ENCODE results near the gene TMEM150C. TPM values are rescaled to one million over a fixed set of nuclear protein-coding genes. Genes with fewer than 3 reads are reported as not detected.

Gene TMEM150C
- 10 to 100 TPM in 3 of 4 donors, 1 to 10 TPM in 1; 5.8 to 25.2 (median 23.7) TPM for polyA plus RNA-seq (ENCODE audit: insufficient read length in 4 of 4)

- no peak for DNase-seq (ENCODE audit: low read depth in 4 of 4, low spot score in 3 of 4)
These were observed at the start of gene TMEM150C for GRCh38 chr4:82561786-82562563. TMEM150C (minus strand) TSS chr4:82561988; CDS start chr4:82504657, 57,331 bp downstream.

GRCh38 chr4:82611527-82611926 lies 49.7 kb upstream of the TMEM150C start:
- DNase-seq (ENCODE audit: low read depth in 4 of 4, low spot score in 3 of 4), result no peak

- DNase-seq (ENCODE audit: low read depth in 4 of 4, low spot score in 3 of 4), result no peak
These were observed 48.3 kb upstream of the TMEM150C start for GRCh38 chr4:82610041-82610440.

- DNase-seq (ENCODE audit: low read depth in 4 of 4, low spot score in 3 of 4), result no peak
These were observed 44.8 kb upstream of the TMEM150C start for GRCh38 chr4:82606622-82607021.

- no peak for DNase-seq (ENCODE audit: low read depth in 4 of 4, low spot score in 3 of 4)
These were observed 42.7 kb upstream of the TMEM150C start for GRCh38 chr4:82604522-82604921.

GRCh38 chr4:82601242-82602015 lies 39.6 kb upstream of the TMEM150C start:
- no peak for DNase-seq (ENCODE audit: low read depth in 4 of 4, low spot score in 3 of 4)

- DNase-seq (ENCODE audit: low read depth in 4 of 4, low spot score in 3 of 4), result no peak
These were observed 37.5 kb upstream of the TMEM150C start for GRCh38 chr4:82599336-82599735.

- no peak for DNase-seq (ENCODE audit: low read depth in 4 of 4, low spot score in 3 of 4)
These were observed 32.7 kb upstream of the TMEM150C start for GRCh38 chr4:82594456-82594855.

GRCh38 chr4:82593411-82593810 lies 31.6 kb upstream of the TMEM150C start:
- DNase-seq (ENCODE audit: low read depth in 4 of 4, low spot score in 3 of 4), result no peak

GRCh38 chr4:82592639-82593038 lies 30.9 kb upstream of the TMEM150C start:
- DNase-seq (ENCODE audit: low read depth in 4 of 4, low spot score in 3 of 4), result no peak

GRCh38 chr4:82591592-82591991 lies 29.8 kb upstream of the TMEM150C start:
- DNase-seq (ENCODE audit: low read depth in 4 of 4, low spot score in 3 of 4), result no peak

GRCh38 chr4:82589756-82590155 lies 28.0 kb upstream of the TMEM150C start:
- DNase-seq (ENCODE audit: low read depth in 4 of 4, low spot score in 3 of 4), result no peak

- DNase-seq (ENCODE audit: low read depth in 4 of 4, low spot score in 3 of 4), result no peak
These were observed 27.0 kb upstream of the TMEM150C start for GRCh38 chr4:82588771-82589270.

GRCh38 chr4:82587826-82588540 lies 26.2 kb upstream of the TMEM150C start:
- DNase-seq (ENCODE audit: low read depth in 4 of 4, low spot score in 3 of 4), result no peak

GRCh38 chr4:82585690-82586435 lies 24.1 kb upstream of the TMEM150C start:
- no peak for DNase-seq (ENCODE audit: low read depth in 4 of 4, low spot score in 3 of 4)

GRCh38 chr4:82584931-82585330 lies 23.1 kb upstream of the TMEM150C start:
- DNase-seq (ENCODE audit: low read depth in 4 of 4, low spot score in 3 of 4), result no peak

- DNase-seq (ENCODE audit: low read depth in 4 of 4, low spot score in 3 of 4), result no peak
These were observed 22.3 kb upstream of the TMEM150C start for GRCh38 chr4:82583897-82584587.

- DNase-seq (ENCODE audit: low read depth in 4 of 4, low spot score in 3 of 4), result no peak
These were observed 18.1 kb upstream of the TMEM150C start for GRCh38 chr4:82579932-82580331.

- DNase-seq (ENCODE audit: low read depth in 4 of 4, low spot score in 3 of 4), result no peak
These were observed 17.1 kb upstream of the TMEM150C start for GRCh38 chr4:82578935-82579334.

- no peak for DNase-seq (ENCODE audit: low read depth in 4 of 4, low spot score in 3 of 4)
These were observed 15.7 kb upstream of the TMEM150C start for GRCh38 chr4:82577451-82577850.
